CD4-positive, alpha-beta T cell treated with Interferon gamma for 1 hour (primary cell): ENCODE results near the gene NUDT7.

Experiments
- DNase-seq: peaks from one replicate; pipeline ENCODE4 v3.0.0-alpha.2; 2020

NUDT7 gene

GRCh38 chr16:77782694-77783093, 60.4 kb downstream of the NUDT7 start:
- no peak for DNase-seq

GRCh38 chr16:77784441-77785372, 62.4 kb downstream of the NUDT7 start:
- DNase-seq = no peak

GRCh38 chr16:77785373-77785764, 63.1 kb downstream of the NUDT7 start:
- no peak for DNase-seq

GRCh38 chr16:77786186-77786847, 64.0 kb downstream of the NUDT7 start:
- no peak for DNase-seq

- no peak for DNase-seq
Observed at GRCh38 chr16:77787452-77787851, 65.1 kb downstream of the NUDT7 start.

GRCh38 chr16:77788181-77789084, 66.1 kb downstream of the NUDT7 start, which contains the start of gene VAT1L:
VAT1L (plus strand) TSS chr16:77788564; CDS start chr16:77788683, 119 bp downstream.
- DNase-seq = no peak

GRCh38 chr16:77789085-77790008, 67.0 kb downstream of the NUDT7 start:
- no peak for DNase-seq

- DNase-seq = no peak
Observed at GRCh38 chr16:77790009-77790372, 67.7 kb downstream of the NUDT7 start.

- DNase-seq = no peak
Observed at GRCh38 chr16:77790912-77791311, 68.6 kb downstream of the NUDT7 start.
